Spinal cord (tissue), 10 donors: ENCODE data around the gene ADARB2. TPM values are rescaled to one million over a fixed set of nuclear protein-coding genes. Genes with fewer than 3 reads are reported as not detected.
A peak's percentile ranks its signal among the peaks of the same experiment; 100 is the strongest.

Source experiments
- DNase-seq, 6 donors: peaks; one replicate each; pipeline versions ENCODE4 v3.0.0 to v3.0.0-alpha.2; 2013 to 2015; ENCODE audit warnings: low spot score in 6 of 6, low read depth in 4 of 6
- H3K27ac ChIP-seq: one replicate; pipeline ENCODE4 v1.5.1; 2013; ENCODE audit warnings: low read depth, low read length, control low read depth
- H3K27me3 ChIP-seq: one replicate; pipeline ENCODE4 v1.6.1; 2013; ENCODE audit warnings: low read length; ENCODE audit not compliant: control insufficient read depth, insufficient read depth
- H3K36me3 ChIP-seq: one replicate; pipeline ENCODE4 v1.6.1; 2013; ENCODE audit warnings: low read length; ENCODE audit not compliant: control insufficient read depth, insufficient read depth
- H3K4me1 ChIP-seq: one replicate; pipeline ENCODE4 v1.6.1; 2013; ENCODE audit warnings: low read length; ENCODE audit not compliant: control insufficient read depth, insufficient read depth
- H3K4me3 ChIP-seq: one replicate; pipeline ENCODE4 v1.5.1; 2013; ENCODE audit warnings: low read depth, low read length, control low read depth
- H3K9me3 ChIP-seq: one replicate; pipeline ENCODE4 v1.6.1; 2013; ENCODE audit warnings: low read length; ENCODE audit not compliant: control insufficient read depth, insufficient read depth
- WGBS: methylation state at CpG from one replicate; pipeline ENCODE4 v1.1.5; 2013; ENCODE audit warnings: missing lambda C conversion rate; ENCODE audit not compliant: insufficient coverage; 5-methylcytosine and 5-hydroxymethylcytosine counted together
- polyA plus RNA-seq, 2 donors: library from polyadenylated mRNA; unstranded; fragments of 120-200 nt; gene quantifications; one replicate each; pipeline ENCODE4 v1.2.1, GENCODE V29; 2013; ENCODE audit not compliant: insufficient read length in 2 of 2
- total RNA-seq, 2 donors: library from RNA; depleted of rRNA in 1 of 2; stranded (reverse); fragments of 120-200 nt in 1 of 2; fragments of >200 nt in 1 of 2; gene quantifications; one replicate each; pipeline versions ENCODE4 v1.2.3 to v1.2.4, GENCODE V29; 2013 to 2014
- donor health status: healthy.

ADARB2 gene
- total and polyA plus RNA-seq, 4 donors = 4.1 to 11.2 (median 8.3) TPM

- Histone ChIP-seq H3K4me1 (no peaks in the 10 kb centered on the region), H3K9me3 (no peaks in the 10 kb centered on the region), H3K27me3 (no peaks in the 10 kb centered on the region), H3K36me3 (peaks cover 3% of the 10 kb centered on the region), H3K4me3 (no peak overlapping the region), H3K27ac (no peak overlapping the region)
- no peak for DNase-seq
- WGBS = 93% methylated on average over 2 of the region's 6 CpGs
Observed at GRCh38 chr10:1696106-1696505, 41.2 kb downstream of the ADARB2 start.

- DNase-seq = no peak
- Histone ChIP-seq H3K27me3 (no peaks in the 10 kb centered on the region), H3K27ac (no peak overlapping the region), H3K4me3 (no peak overlapping the region), H3K9me3 (no peaks in the 10 kb centered on the region), H3K4me1 (peaks cover 7% of the 10 kb centered on the region), H3K36me3 (no peaks in the 10 kb centered on the region)
- WGBS = 85% methylated on average over 2 of the region's 5 CpGs
Observed at GRCh38 chr10:1690086-1690485, 47.2 kb downstream of the ADARB2 start.

- Histone ChIP-seq H3K4me1 (peaks cover 7% of the 10 kb centered on the region), H3K27ac (no peak overlapping the region), H3K36me3 (no peaks in the 10 kb centered on the region), H3K4me3 (no peak overlapping the region), H3K27me3 (no peaks in the 10 kb centered on the region), H3K9me3 (no peaks in the 10 kb centered on the region)
- DNase-seq = no peak
- WGBS = no CpG with 5 or more reads among the region's 7 CpGs
Observed at GRCh38 chr10:1688531-1688930, 48.8 kb downstream of the ADARB2 start.

- Histone ChIP-seq H3K27ac (no peak overlapping the region), H3K4me3 (no peak overlapping the region), H3K9me3 (no peaks in the 10 kb centered on the region), H3K36me3 (no peaks in the 10 kb centered on the region), H3K27me3 (no peaks in the 10 kb centered on the region), H3K4me1 (peaks cover 9% of the 10 kb centered on the region)
- DNase-seq = peak in 1 of 6 donors; percentile 78
- WGBS = 79% methylated on average over 3 of the region's 9 CpGs
Observed at GRCh38 chr10:1687623-1688150, 49.6 kb downstream of the ADARB2 start.

- no peak overlapping the region for H3K4me3 ChIP-seq
- no peaks in the 10 kb centered on the region for H3K36me3 ChIP-seq
- no peak overlapping the region for H3K27ac ChIP-seq
- no peaks in the 10 kb centered on the region for H3K27me3 ChIP-seq
- no peaks in the 10 kb centered on the region for H3K9me3 ChIP-seq
- no CpG with 5 or more reads among the region's 5 CpGs for WGBS
- peaks cover 9% of the 10 kb centered on the region for H3K4me1 ChIP-seq
- DNase-seq = no peak
Observed at GRCh38 chr10:1687190-1687589, 50.1 kb downstream of the ADARB2 start.

- Histone ChIP-seq H3K9me3 (no peaks in the 10 kb centered on the region), H3K27ac (no peak overlapping the region), H3K4me3 (no peak overlapping the region), H3K27me3 (no peaks in the 10 kb centered on the region), H3K36me3 (no peaks in the 10 kb centered on the region), H3K4me1 (peaks cover 9% of the 10 kb centered on the region)
- DNase-seq = no peak
- 63% methylated on average over 8 of the region's 9 CpGs for WGBS
Observed at GRCh38 chr10:1686491-1686749, 50.9 kb downstream of the ADARB2 start.

GRCh38 chr10:1685699-1686490 is 51.4 kb downstream of the ADARB2 start:
- 50% methylated on average over 14 of the region's 15 CpGs for WGBS
- Histone ChIP-seq H3K9me3 (no peaks in the 10 kb centered on the region), H3K36me3 (no peaks in the 10 kb centered on the region), H3K4me1 (peaks cover 9% of the 10 kb centered on the region), H3K27ac (no peak overlapping the region), H3K27me3 (no peaks in the 10 kb centered on the region), H3K4me3 (no peak overlapping the region)
- DNase-seq = peak in 1 of 6 donors; percentile 64

GRCh38 chr10:1684991-1685390 is 52.3 kb downstream of the ADARB2 start:
- Histone ChIP-seq H3K4me3 (no peak overlapping the region), H3K9me3 (no peaks in the 10 kb centered on the region), H3K36me3 (no peaks in the 10 kb centered on the region), H3K27me3 (no peaks in the 10 kb centered on the region), H3K4me1 (peaks cover 9% of the 10 kb centered on the region), H3K27ac (no peak overlapping the region)
- no peak for DNase-seq
- 98% methylated on average over 9 of the region's 9 CpGs for WGBS

- Histone ChIP-seq H3K9me3 (no peaks in the 10 kb centered on the region), H3K27me3 (no peaks in the 10 kb centered on the region), H3K36me3 (no peaks in the 10 kb centered on the region), H3K27ac (no peak overlapping the region), H3K4me3 (no peak overlapping the region), H3K4me1 (peaks cover 17% of the 10 kb centered on the region)
- 97% methylated on average over 11 of the region's 12 CpGs for WGBS
- no peak for DNase-seq
Observed at GRCh38 chr10:1683649-1684048, 53.7 kb downstream of the ADARB2 start.
